GM18505 (cell line): ENCODE results near the gene CASP3.
"Not testable (repeated sequence)": the region's sequence is repeated elsewhere in the genome, so short reads cannot be mapped to it uniquely, and the experiment has no call there.

Experiments
- ATAC-seq: cut with Tn5 transposase; IDR thresholded peaks from one replicate; pipeline ENCODE4 v1.9.1; 2021; ENCODE audit not compliant: unreplicated experiment
- POLR2A ChIP-seq: IDR thresholded peaks from 4 replicates; pipeline ENCODE4 v1.6.1; 2011; ENCODE audit warnings: borderline replicate concordance; ENCODE audit not compliant: insufficient read depth, insufficient read length; ENCODE audit errors: extremely low read depth

The CASP3 gene

GRCh38 chr4:184675018-184675417 lies 25.8 kb upstream of the CASP3 start:
- ATAC-seq, result no peak
- no peak for TF ChIP-seq POLR2A

GRCh38 chr4:184674011-184674410 lies 24.8 kb upstream of the CASP3 start:
- no peak for ATAC-seq
- TF ChIP-seq POLR2A, result no peak

- no peak for TF ChIP-seq POLR2A
- ATAC-seq, result no peak
Measured at GRCh38 chr4:184672741-184673140, 23.5 kb upstream of the CASP3 start.

GRCh38 chr4:184671101-184671500 lies 21.9 kb upstream of the CASP3 start:
- ATAC-seq, result no peak
- no peak for TF ChIP-seq POLR2A

DNA sequence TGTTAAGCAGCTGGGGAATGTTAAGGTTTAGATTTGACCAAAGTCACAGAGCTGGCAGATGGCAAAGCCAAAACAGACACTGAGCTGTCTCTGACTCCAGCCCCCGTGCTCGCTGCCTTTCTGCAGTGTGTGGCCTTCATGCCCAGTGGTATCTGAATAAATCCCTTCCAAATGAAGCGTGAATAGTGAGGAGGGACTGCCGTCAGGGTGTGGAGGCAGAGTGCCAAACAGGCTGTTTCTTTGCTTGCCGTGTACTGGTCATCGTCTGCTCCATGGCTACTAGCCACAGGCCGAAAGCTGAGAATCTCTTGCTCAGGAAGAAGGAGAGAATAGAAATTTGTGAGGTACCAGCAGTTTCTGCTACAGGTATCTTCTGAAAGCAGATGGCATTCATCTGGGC lies 20.0 kb upstream of the CASP3 start:
- TF ChIP-seq POLR2A, result no peak
- ATAC-seq, result no peak

- no peak for TF ChIP-seq POLR2A
- no peak for ATAC-seq
Measured at GRCh38 chr4:184668511-184669114, 19.4 kb upstream of the CASP3 start.

DNA sequence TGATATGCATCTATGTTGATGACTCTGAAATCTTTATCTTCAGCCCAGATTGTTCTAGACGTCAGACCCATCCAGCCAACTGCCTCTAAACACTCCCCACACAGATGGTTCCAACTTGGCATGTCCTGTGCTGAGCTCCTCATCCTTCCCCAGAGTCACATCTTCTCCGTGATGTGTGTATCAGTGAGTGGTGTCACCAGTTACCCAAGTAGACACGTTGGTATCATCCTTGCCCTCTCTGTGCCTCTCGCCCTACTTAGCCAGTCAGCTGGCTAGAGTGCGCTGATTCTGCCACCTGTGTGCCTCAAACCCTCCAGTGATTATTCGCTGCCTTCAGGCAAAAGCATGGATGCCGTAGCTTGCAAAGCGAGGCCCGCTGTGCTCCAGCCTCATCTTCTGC lies 18.8 kb upstream of the CASP3 start:
- no peak for TF ChIP-seq POLR2A
- no peak for ATAC-seq

GRCh38 chr4:184666670-184667069 lies 17.4 kb upstream of the CASP3 start:
- TF ChIP-seq POLR2A, result no peak
- no peak for ATAC-seq

GRCh38 chr4:184664445-184665210 lies 15.4 kb upstream of the CASP3 start:
- no peak for TF ChIP-seq POLR2A
- ATAC-seq, result no peak

DNA sequence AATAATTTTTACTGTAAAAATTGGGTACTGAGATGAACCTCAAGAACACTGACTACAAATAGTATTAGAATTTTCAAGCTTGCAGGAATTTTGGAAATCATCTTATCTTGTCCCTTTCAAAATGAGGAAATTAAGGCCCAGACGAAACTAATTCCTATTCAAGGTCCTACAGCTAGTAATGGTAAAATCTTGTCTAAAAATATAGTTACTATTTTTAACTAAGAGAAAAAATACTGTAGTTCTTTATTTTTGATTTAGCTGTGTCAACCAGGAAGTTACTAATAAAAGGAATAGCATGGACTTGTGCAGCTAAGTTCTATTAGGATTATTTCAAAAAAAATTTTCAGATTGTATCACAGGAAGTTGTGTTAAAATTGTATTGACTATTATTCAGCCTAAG lies 13.0 kb upstream of the CASP3 start:
- no peak for TF ChIP-seq POLR2A

GRCh38 chr4:184660978-184661377 lies 11.7 kb upstream of the CASP3 start:
- no peak for ATAC-seq
- no peak for TF ChIP-seq POLR2A

More for the DNA sequence above, 13.0 kb upstream of the CASP3 start:
- ATAC-seq, result no peak

DNA sequence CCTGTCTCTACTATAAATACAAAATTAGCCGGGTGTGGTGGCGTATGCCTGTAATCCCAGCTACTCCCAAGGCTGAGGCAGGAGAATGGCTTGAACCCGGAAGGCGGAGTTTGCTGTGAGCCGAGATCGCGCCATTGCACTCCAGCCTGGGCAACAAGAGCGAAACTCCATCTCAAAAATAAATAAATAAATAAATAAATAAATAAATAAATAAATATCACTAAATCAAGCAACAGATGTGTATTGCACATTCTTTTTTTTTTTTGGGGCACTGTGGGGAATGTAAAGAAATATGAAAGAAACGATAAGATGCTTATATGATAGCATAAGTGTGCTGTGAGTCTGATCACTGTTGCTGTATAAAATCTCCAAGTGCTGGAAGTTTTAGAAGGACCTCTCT lies 8.6 kb upstream of the CASP3 start:
- not testable (repeated sequence) for ATAC-seq

DNA sequence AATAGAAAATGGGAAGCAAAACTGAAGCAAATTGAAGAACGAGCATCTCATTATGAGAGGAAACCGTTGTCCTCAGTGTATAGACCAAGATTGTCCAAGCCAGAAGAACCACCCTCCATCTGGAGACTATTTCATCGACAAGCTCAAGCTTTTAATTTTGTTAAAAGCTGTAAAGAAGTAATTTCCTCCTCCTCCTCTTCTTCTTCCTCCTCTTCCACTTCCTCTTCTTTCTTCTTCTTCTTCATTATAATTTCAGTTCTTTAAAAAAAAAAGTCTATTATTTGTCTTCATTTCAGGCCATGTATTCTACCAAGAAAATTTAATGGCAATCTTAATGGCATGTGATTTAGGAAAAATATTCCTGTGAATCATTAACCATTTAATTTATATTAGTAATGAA lies 7.9 kb upstream of the CASP3 start:
- TF ChIP-seq POLR2A, result no peak
- no peak for ATAC-seq

GRCh38 chr4:184655889-184656869 lies 6.9 kb upstream of the CASP3 start:
- ATAC-seq, result no peak
- TF ChIP-seq POLR2A, result no peak

DNA sequence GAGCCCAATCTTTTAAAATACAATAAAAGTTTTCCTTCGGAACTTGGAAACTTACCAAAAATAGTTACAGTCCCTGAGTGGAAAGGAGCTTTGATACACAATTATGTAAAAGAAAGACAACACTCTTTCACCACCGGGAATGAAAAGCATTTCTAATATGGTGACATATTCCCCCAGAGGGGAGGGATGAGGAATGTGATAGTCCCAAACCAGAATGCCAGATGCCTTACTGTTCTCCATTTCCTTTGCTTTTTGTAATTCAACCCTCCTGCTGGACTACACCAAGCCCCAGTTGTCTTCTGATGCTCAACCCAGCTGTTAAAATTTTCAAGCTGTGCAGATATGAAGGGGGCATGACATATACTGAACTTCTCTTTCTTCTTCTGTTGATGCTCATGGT lies 4.4 kb upstream of the CASP3 start:
- no peak for TF ChIP-seq POLR2A
- ATAC-seq, result no peak

- ATAC-seq, result not testable (repeated sequence)
Measured at GRCh38 chr4:184652681-184653080, 3.4 kb upstream of the CASP3 start.
